ENCODE measurements around the gene ST7L. TPM values are rescaled to one million over a fixed set of nuclear protein-coding genes. Genes with fewer than 3 reads are reported as not detected.

Gene ST7L
- polyA plus RNA-seq, 2 of the 4 experiments (the other 2 are of a cell fraction), result 10.5 to 10.8 TPM

DNA sequence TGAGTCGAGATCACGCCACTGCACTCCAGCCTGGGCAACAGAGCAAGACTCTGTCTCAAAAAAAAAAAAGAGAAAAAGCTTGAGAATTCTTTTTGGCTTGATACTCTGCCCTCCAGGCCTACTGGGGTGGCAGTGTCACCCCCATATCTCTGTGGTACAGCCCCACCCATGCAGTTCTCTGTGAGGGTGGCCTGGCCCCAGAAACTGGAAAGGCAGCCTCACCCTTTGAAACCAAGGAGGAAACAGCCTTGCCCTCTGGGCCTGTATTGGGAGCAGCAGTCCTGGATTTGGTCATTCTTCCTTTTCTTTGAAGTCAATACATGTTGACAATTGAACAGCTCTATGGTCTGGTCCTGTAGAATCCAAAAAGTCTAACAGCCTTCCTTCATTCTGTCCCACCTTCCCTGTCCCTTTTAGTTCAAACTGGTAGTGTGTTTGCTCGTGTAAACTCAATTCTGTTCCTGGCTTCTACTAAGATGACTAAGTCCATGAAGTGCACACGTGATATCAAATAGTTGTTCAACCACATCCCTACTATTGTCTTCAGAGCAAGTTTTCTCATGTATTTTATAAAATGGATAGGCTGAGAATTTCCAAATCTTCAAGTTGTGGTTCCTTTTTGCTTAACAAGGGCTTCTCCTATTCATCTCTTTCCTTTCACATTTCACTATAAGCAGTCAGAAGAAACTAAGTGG, 13.2 kb downstream of the ST7L start:
- ATAC-seq, result no peak
- CTCF ChIA-PET, result interaction anchor here (1.4 kb wide), 1 partner anchor 32 kb away, joined by 3 read pairs; no protein-coding TSS in a partner anchor

DNA sequence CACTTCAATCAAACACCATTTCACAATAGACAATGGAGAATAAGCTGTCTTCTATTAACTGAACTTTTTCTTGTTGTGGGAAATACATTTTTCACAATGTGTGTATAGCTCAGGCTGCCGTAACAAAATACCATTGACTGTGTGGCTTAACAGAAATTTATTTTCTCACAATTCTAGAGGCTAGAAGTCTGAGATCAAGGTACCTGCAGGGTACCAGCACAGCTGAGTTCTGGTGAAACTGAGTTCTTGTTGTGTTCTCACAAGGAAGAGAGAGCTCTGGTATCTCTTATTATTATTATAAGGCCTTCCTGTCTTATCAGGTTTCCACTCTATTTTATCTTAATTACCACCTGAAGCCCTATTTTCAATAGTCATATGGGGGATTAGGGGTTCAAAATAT, 15.4 kb downstream of the ST7L start:
- TF ChIP-seq HDAC2 (IDR thresholded peaks at IDR 0.05), result no peak
- TF ChIP-seq ATOH8 (CRISPR knock-in tag; IDR thresholded peaks at IDR 0.05; ENCODE audit: low read depth), result no peak
- no peak for TF ChIP-seq KDM1A (IDR thresholded peaks at IDR 0.05; ENCODE audit: low read depth)
- no peak for TF ChIP-seq ZNF302 (CRISPR knock-in tag; IDR thresholded peaks at IDR 0.05)
- TF ChIP-seq NR3C1 (IDR thresholded peaks at IDR 0.05), result no peak
- TF ChIP-seq, protein P1, sequence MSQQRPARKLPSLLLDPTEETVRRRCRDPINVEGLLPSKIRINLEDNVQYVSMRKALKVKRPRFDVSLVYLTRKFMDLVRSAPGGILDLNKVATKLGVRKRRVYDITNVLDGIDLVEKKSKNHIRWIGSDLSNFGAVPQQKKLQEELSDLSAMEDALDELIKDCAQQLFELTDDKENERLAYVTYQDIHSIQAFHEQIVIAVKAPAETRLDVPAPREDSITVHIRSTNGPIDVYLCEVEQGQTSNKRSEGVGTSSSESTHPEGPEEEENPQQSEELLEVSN (IDR thresholded peaks at IDR 0.05; ENCODE audit: borderline replicate concordance, low read depth), result no peak
- TF ChIP-seq GATA3 (IDR thresholded peaks at IDR 0.05; ENCODE audit: borderline replicate concordance), result no peak
- no peak for TF ChIP-seq ELK1 (IDR thresholded peaks at IDR 0.05; ENCODE audit: low read depth, low read length)
- TF ChIP-seq, protein P2, sequence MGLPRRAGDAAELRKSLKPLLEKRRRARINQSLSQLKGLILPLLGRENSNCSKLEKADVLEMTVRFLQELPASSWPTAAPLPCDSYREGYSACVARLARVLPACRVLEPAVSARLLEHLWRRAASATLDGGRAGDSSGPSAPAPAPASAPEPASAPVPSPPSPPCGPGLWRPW (IDR thresholded peaks at IDR 0.05), result no peak
- TF ChIP-seq CBX2 (IDR thresholded peaks at IDR 0.05; ENCODE audit: borderline replicate concordance, low read depth), result no peak
- TF ChIP-seq POLR2A (IDR thresholded peaks at IDR 0.05; ENCODE audit: low read length), result no peak
- no peak for TF ChIP-seq ESRRA (IDR thresholded peaks at IDR 0.05; ENCODE audit: borderline replicate concordance, low read length)
- no peak for TF ChIP-seq FOSB (CRISPR knock-in tag; IDR thresholded peaks at IDR 0.05)
- TF ChIP-seq ZC3H11A (IDR thresholded peaks at IDR 0.05), result no peak
- no peak for TF ChIP-seq BHLHE40 (IDR thresholded peaks at IDR 0.05; ENCODE audit: low read depth, low read length)
- ChIA-PET POLR2A (no interaction called here), CTCF (no interaction called here)
- no peaks in the 10 kb centered on the region for H3K9me3 ChIP-seq
- no peaks in the 10 kb centered on the region for H3K4me1 ChIP-seq
- DNase-seq (ENCODE audit: low read depth in 1 of 2, low spot score in 1 of 2) (no peak), ATAC-seq (no peak), FAIRE-seq (no peak)
- no peak overlapping the region for H3K4me3 ChIP-seq
- 90% methylated on average over 1 of the region's 1 CpG for WGBS (ENCODE audit: missing lambda C conversion rate)
- H3K27ac ChIP-seq, result no peak overlapping the region
- H3K4me2 ChIP-seq, result no peak overlapping the region

More for the DNA sequence above, 13.2 kb downstream of the ST7L start:
- H3K4me2 ChIP-seq, result no peak overlapping the region
- WGBS (ENCODE audit: missing lambda C conversion rate), result 91% methylated on average over 4 of the region's 4 CpGs
- POLR2A ChIA-PET, result no interaction called here
- DNase-seq (ENCODE audit: low read depth in 1 of 2, low spot score in 1 of 2) (no peak), FAIRE-seq (no peak)
- TF ChIP-seq, protein P3, sequence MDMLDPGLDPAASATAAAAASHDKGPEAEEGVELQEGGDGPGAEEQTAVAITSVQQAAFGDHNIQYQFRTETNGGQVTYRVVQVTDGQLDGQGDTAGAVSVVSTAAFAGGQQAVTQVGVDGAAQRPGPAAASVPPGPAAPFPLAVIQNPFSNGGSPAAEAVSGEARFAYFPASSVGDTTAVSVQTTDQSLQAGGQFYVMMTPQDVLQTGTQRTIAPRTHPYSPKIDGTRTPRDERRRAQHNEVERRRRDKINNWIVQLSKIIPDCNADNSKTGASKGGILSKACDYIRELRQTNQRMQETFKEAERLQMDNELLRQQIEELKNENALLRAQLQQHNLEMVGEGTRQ (IDR thresholded peaks at IDR 0.05), result no peak
- no peak for TF ChIP-seq ATOH8 (CRISPR knock-in tag; IDR thresholded peaks at IDR 0.05; ENCODE audit: low read depth)
- TF ChIP-seq ZFP36 (IDR thresholded peaks at IDR 0.05; ENCODE audit: borderline replicate concordance, partially characterized antibody), result no peak
- TF ChIP-seq HDAC2 (IDR thresholded peaks at IDR 0.05), result no peak
- TF ChIP-seq, protein P2 (IDR thresholded peaks at IDR 0.05), result no peak
- TF ChIP-seq, protein P4, sequence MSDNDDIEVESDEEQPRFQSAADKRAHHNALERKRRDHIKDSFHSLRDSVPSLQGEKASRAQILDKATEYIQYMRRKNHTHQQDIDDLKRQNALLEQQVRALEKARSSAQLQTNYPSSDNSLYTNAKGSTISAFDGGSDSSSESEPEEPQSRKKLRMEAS (IDR thresholded peaks at IDR 0.05), result no peak
- TF ChIP-seq POLR2AphosphoS2 (conservative IDR thresholded peaks at IDR 0.05; ENCODE audit: low read length), result no peak
- TF ChIP-seq EHF (CRISPR knock-in tag; IDR thresholded peaks at IDR 0.05), result no peak
- no peak for TF ChIP-seq RARB (CRISPR knock-in tag; IDR thresholded peaks at IDR 0.05)
- TF ChIP-seq RAD21 (conservative IDR thresholded peaks at IDR 0.05 in 1 of 2, IDR thresholded peaks at IDR 0.05 in 1 of 2), result no peak
- TF ChIP-seq, protein P5, sequence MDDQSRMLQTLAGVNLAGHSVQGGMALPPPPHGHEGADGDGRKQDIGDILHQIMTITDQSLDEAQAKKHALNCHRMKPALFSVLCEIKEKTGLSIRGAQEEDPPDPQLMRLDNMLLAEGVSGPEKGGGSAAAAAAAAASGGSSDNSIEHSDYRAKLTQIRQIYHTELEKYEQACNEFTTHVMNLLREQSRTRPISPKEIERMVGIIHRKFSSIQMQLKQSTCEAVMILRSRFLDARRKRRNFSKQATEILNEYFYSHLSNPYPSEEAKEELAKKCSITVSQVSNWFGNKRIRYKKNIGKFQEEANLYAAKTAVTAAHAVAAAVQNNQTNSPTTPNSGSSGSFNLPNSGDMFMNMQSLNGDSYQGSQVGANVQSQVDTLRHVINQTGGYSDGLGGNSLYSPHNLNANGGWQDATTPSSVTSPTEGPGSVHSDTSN (IDR thresholded peaks at IDR 0.05), result no peak
- no peak for TF ChIP-seq CHD2 (IDR thresholded peaks at IDR 0.05; ENCODE audit: low read length, partially characterized antibody)
- TF ChIP-seq GATA3 (IDR thresholded peaks at IDR 0.05; ENCODE audit: borderline replicate concordance), result no peak
- TF ChIP-seq BCL3 (IDR thresholded peaks at IDR 0.05), result no peak
- H3K9me3 ChIP-seq, result no peaks in the 10 kb centered on the region
- H3K4me1 ChIP-seq, result no peaks in the 10 kb centered on the region
- H3K27ac ChIP-seq, result no peak overlapping the region
- no peak overlapping the region for H3K4me3 ChIP-seq
